Common myeloid progenitor, CD34-positive (primary cell): ENCODE data around the gene WDR18.

Experiments
- CTCF ChIA-PET: fragments of 350-600 bp; sonication (Branson Sonifier 250); formaldehyde crosslinking; loops from one replicate; lab custom pipeline; 2021; ENCODE audit warnings: antibody characterized with exemption; lab: Charles Lee
- POLR2A ChIA-PET: fragments of 350-600 bp; sonication (Branson Sonifier 250); formaldehyde crosslinking; loops from one replicate; lab custom pipeline; 2021; ENCODE audit warnings: antibody characterized with exemption; lab: Charles Lee
- DNase-seq, 3 donors: peaks; one replicate each; pipeline versions ENCODE4 v3.0.0 to v3.0.0-alpha.2; 2013
- H3K27ac ChIP-seq, 2 experiments: 1 replicate in 1 of 2; 2 replicates in 1 of 2; pipeline ENCODE4 v1.7.0; 2013; ENCODE audit warnings: inconsistent platforms in 2 of 2, low read length in 2 of 2, mild to moderate bottlenecking in 2 of 2, low read depth in 1 of 2, moderate library complexity in 1 of 2; ENCODE audit not compliant: severe bottlenecking in 2 of 2, insufficient read depth in 1 of 2, poor library complexity in 1 of 2
- H3K27me3 ChIP-seq, 5 experiments: replicated peaks in 2 of 5; 1 replicate in 3 of 5; 2 replicates in 2 of 5; pipeline versions ENCODE4 v1.6.1 to v1.7.0; 2013; ENCODE audit warnings: low read length in 4 of 5, mild to moderate bottlenecking in 2 of 5, moderate library complexity in 2 of 5, inconsistent platforms in 1 of 5; ENCODE audit not compliant: insufficient read depth in 5 of 5, control insufficient read depth in 4 of 5
- H3K36me3 ChIP-seq, 4 experiments: 1 replicate in 2 of 4; 2 replicates in 2 of 4; pipeline versions ENCODE4 v1.6.1 to v1.7.0; 2013; ENCODE audit warnings: low read length in 3 of 4, control low read depth in 1 of 4, mild to moderate bottlenecking in 1 of 4; ENCODE audit not compliant: control insufficient read depth in 4 of 4, insufficient read depth in 4 of 4
- H3K4me1 ChIP-seq, 4 experiments: 1 replicate in 3 of 4; 2 replicates in 1 of 4; pipeline versions ENCODE4 v1.6.1 to v1.7.1; 2013; ENCODE audit warnings: low read length in 3 of 4, mild to moderate bottlenecking in 3 of 4, control low read depth in 1 of 4, inconsistent platforms in 1 of 4, moderate library complexity in 1 of 4; ENCODE audit not compliant: control insufficient read depth in 4 of 4, insufficient read depth in 4 of 4; ENCODE audit errors: control extremely low read depth in 1 of 4
- H3K4me3 ChIP-seq, 7 experiments: 1 replicate in 4 of 7; 2 replicates in 3 of 7; pipeline versions ENCODE4 v1.5.1 to v1.7.0; 2013; ENCODE audit warnings: mild to moderate bottlenecking in 7 of 7, low read length in 6 of 7, moderate library complexity in 6 of 7, inconsistent platforms in 2 of 7, low read depth in 2 of 7, control low read depth in 1 of 7; ENCODE audit not compliant: insufficient read depth in 4 of 7, control insufficient read depth in 1 of 7; ENCODE audit errors: extremely low read depth in 1 of 7
- H3K9me3 ChIP-seq, 5 experiments: 1 replicate in 4 of 5; 2 replicates in 1 of 5; pipeline versions ENCODE4 v1.6.1 to v1.7.1; 2013; ENCODE audit warnings: low read length in 4 of 5, mild to moderate bottlenecking in 2 of 5, inconsistent platforms in 1 of 5, low read depth in 1 of 5, moderate library complexity in 1 of 5; ENCODE audit not compliant: control insufficient read depth in 4 of 5, insufficient read depth in 2 of 5; ENCODE audit errors: control extremely low read depth in 1 of 5
- WGBS: methylation state at CpG from one replicate; pipeline ENCODE4 v1.1.5; 2013; ENCODE audit not compliant: insufficient coverage; 5-methylcytosine and 5-hydroxymethylcytosine counted together

The WDR18 gene

DNA sequence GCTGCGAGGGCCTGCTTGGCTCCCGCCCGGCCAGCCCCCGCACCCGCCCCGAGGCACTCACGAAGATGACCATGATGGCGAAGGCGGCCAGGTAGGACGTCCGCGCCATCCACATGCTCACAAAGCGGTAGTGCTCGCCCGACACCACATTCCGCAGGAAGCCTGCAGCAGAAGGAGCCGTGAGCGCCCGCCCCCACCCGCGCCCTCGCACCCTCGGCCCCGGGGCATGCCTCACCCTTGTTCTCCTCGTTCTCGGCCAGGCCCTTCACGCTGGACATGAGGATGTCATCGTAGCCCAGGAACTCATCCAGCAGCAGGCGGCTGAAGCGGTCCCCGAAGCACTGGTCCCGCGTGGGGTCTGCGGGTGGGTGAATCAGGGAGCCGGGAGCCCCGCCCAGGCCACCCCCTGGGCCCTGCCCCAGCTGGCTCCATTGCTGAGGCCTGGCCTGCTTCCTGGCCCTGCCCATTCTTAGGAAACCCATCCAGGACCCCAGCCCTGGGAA lies 27.7 kb downstream of the WDR18 start:
- Histone ChIP-seq H3K36me3 (peaks cover 4 to 68% (median 48%) of the 10 kb centered on the region in 4 experiments), H3K27me3 (no peaks in the 10 kb centered on the region), H3K4me1 (peaks cover 0 to 3% (median 1%) of the 10 kb centered on the region in 4 experiments), H3K27ac (no peak overlapping the region), H3K9me3 (no peaks in the 10 kb centered on the region), H3K4me3 (no peak overlapping the region)
- ChIA-PET POLR2A (no interaction called here), CTCF (interaction anchor here (0.5 kb wide), 1 partner anchor 182 kb away, joined by 4 read pairs; no protein-coding TSS in a partner anchor)
- no peak for DNase-seq
- WGBS: 95% methylated on average over 36 of the region's 36 CpGs

DNA sequence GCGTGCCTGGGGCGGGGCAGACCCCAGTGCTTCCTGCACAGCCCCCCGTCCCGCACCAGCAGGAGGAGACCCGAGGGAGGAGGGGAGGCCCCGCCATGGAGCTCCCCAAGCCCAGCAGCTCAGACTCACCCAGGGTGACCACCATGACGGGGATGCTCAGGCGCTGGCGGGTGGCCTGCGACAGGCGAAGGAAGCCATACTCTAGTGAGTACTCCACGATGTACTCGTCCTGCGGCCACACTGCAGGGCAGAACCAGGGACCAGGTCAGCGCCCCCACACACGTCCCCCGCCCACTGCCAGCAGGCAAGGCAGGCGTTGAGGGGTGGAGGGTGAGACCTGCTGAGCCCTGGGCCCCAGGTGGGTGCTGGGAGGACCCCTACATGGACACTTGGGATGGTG lies 28.2 kb downstream of the WDR18 start:
- CTCF ChIA-PET: no interaction called here
- H3K9me3 ChIP-seq: no peaks in the 10 kb centered on the region
- no peak for DNase-seq
- H3K4me3 ChIP-seq: no peak overlapping the region
- POLR2A ChIA-PET: no interaction called here
- peaks cover 4 to 72% (median 48%) of the 10 kb centered on the region in 4 experiments for H3K36me3 ChIP-seq
- over 99% methylated on average over 13 of the region's 18 CpGs for WGBS
- no peaks in the 10 kb centered on the region for H3K27me3 ChIP-seq
- H3K4me1 ChIP-seq: peaks cover 0 to 7% (median 4%) of the 10 kb centered on the region in 4 experiments
- no peak overlapping the region for H3K27ac ChIP-seq

DNA sequence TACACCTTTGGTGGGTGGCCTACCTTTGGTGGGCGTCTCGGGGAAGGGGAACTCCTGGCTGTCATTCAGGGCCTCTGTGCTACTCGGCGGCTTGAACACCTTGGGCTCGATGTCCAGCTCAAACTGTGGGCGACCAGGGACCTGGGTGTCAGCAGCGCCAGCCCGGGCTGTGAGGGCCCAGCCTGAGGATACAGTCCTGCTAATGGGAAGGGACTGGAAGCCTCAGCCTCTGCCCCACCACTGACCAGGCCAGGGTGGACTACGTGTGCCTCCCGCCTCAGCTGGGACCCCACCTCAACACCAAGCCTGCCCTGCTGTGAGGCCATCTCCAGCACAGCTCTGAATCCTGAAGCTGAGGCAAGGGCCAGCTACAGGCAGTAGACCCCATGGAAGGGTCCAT lies 29.1 kb downstream of the WDR18 start:
- no peak overlapping the region for H3K27ac ChIP-seq
- H3K4me1 ChIP-seq: peaks cover 0 to 16% (median 13%) of the 10 kb centered on the region in 4 experiments
- no peaks in the 10 kb centered on the region for H3K9me3 ChIP-seq
- no peak overlapping the region for H3K4me3 ChIP-seq
- WGBS: 96% methylated on average over 2 of the region's 10 CpGs
- CTCF ChIA-PET: interaction anchor here (1.1 kb wide), 1 partner anchor 8 kb away, joined by 3 read pairs; the partner anchor contains the start of gene RNU6-2
- H3K36me3 ChIP-seq: peaks cover 4 to 81% (median 50%) of the 10 kb centered on the region in 4 experiments
- no peaks in the 10 kb centered on the region for H3K27me3 ChIP-seq
- POLR2A ChIA-PET: no interaction called here
- DNase-seq: no peak

DNA sequence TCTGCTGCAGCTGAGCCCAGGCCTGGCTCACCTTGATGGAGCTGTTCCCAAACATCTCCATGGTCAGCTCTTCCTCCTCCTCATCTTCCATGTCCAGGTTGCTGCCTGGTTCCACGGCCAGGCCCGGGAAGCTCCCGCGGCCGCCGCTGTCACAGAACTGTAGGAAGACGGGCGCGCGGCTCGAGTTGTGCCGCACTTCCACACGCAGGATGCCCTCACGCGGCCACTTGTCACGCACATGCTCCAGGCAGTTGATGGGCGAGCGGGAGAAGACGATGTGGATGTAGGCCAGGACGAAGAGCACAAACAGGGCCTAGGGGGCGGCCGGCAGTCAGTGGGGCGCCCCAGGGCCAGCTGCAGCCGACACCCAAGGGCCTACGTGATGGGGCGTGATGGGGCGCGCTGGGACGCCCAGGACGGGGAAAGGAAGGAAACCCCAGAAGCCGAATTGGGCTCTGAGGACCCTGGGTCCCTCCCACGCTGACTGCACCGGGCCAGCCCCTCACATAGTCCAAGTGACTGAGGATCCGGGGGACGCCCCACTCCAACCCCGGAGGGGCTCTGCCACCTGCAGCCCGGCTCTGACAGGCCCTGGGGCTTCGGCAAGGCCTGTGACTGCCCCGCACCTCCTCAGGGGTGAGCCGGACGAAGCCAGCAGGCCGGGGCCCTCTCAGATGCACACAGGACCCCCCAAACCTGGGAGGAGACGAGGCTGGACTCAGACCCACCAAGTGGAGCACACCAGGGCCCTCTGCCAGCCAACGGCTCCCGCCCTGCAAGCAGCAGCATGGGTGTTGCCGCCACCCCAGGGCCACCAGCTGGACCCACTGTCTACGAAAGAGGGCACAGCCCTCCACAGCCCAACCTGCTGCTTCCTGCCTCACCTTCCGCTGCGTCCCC lies 30.3 kb downstream of the WDR18 start:
- DNase-seq: no peak
- Histone ChIP-seq H3K36me3 (peaks cover 4 to 87% (median 42%) of the 10 kb centered on the region in 4 experiments), H3K4me1 (peaks cover 0 to 28% (median 22%) of the 10 kb centered on the region in 4 experiments), H3K4me3 (no peak overlapping the region), H3K27ac (no peak overlapping the region), H3K9me3 (no peaks in the 10 kb centered on the region), H3K27me3 (no peaks in the 10 kb centered on the region)
- WGBS: 94% methylated on average over 48 of the region's 49 CpGs
- ChIA-PET CTCF (interaction anchor here (0.6 to 1.5 kb wide), 2 partner anchors 10 to 18 kb away, joined by 3 to 6 read pairs; no protein-coding TSS in a partner anchor), POLR2A (interaction anchor here (1.0 kb wide), 1 partner anchor 13 kb away, joined by 3 read pairs; no protein-coding TSS in a partner anchor)

DNA sequence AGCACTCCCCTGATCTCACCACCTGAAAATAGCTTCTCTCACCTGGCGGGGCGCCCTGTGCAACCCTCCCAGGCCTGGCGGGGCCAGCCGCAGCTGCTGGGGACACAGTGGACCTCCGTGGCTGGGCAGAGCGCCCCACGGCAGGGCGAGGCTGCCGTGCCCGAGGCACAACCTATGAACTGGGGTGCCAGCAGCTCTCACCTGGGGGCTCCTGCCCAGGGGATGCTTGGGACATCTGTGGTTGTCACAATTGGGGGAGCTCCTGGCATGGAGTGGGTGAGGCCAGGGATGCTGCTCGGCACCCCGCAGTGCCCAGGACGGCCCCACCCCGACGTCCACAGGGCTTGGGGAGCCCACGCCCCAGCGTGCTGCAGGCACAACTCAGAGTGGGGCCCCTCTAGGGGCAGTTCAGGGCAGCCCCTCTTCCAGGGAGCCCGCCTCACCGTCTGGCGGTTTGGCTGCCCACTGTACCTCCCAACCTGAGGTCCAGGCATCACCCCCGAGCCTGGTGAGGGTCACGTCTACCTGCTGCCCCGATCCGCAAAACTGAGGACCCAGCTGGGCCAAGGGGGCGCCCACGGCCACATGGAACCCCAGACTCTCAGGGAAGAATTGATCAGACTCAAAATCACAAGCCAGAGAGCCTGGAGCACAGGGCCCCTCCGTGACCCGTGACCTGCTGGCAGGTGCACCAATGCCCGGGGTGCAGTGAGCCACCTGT lies 31.1 kb downstream of the WDR18 start:
- WGBS: 98% methylated on average over 24 of the region's 29 CpGs
- Histone ChIP-seq H3K27me3 (no peaks in the 10 kb centered on the region), H3K4me1 (peaks cover 0 to 36% (median 30%) of the 10 kb centered on the region in 4 experiments), H3K9me3 (no peaks in the 10 kb centered on the region), H3K27ac (no peak overlapping the region), H3K4me3 (no peak overlapping the region), H3K36me3 (peaks cover 4 to 80% (median 37%) of the 10 kb centered on the region in 4 experiments)
- ChIA-PET CTCF (interaction anchor here (1.5 kb wide), 1 partner anchor 11 kb away, joined by 6 read pairs; no protein-coding TSS in a partner anchor), POLR2A (interaction anchor here (0.6 kb wide), 1 partner anchor 16 kb away, joined by 3 read pairs; no protein-coding TSS in a partner anchor)
- DNase-seq: no peak

DNA sequence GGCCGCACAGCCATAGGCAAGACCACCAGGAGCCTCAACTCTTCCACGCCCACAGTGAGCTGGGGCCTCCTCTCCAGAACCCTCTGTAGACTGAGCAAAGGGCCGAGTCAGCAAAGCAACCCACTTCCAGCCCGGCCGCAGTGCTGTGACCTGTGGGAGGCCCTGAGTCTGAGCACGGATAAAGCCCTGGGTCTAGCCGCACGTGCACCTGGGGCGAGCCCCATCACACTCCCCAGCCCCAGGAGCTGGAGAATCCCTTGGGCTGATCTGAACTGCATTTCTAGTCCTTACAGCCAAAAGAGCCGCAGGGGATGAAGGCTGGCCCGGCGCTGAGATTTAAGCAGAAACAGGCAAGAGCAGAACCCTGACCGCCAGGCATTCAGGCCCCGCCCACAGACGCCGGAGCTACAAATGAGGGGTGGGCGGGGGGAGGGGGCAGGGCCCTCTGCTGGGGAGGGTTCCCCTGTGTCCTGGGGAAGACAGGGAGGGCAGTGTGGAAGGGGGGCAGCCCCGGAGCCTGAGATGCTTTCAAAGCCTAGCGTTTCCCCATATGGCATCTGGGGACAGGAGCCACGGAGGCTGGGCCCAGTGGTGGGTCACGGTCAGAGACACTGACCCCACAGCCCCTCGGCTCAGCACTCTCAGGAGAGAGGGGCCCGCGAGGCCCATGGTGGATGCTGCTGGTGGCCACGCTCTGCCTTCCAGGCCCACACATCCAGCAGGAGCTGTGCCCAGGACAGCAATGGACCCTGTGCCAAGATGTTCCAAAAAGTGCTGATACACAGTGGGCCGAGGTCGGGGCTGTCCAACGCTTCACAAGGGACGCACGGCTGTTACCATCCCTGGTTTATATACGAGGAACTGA lies 31.9 kb downstream of the WDR18 start:
- Histone ChIP-seq H3K27ac (peak overlapping the region in 1 of 2 experiments; percentile 36), H3K9me3 (no peaks in the 10 kb centered on the region), H3K27me3 (no peaks in the 10 kb centered on the region), H3K4me1 (peaks cover 0 to 39% (median 33%) of the 10 kb centered on the region in 4 experiments), H3K4me3 (no peak overlapping the region), H3K36me3 (peaks cover 2 to 72% (median 31%) of the 10 kb centered on the region in 4 experiments)
- DNase-seq: no peak
- CTCF ChIA-PET: interaction anchor here (1.0 to 1.5 kb wide), 3 partner anchors 12 to 92 kb away, joined by 3 to 6 read pairs (median 3); no protein-coding TSS in a partner anchor
- POLR2A ChIA-PET: interaction anchor here (0.6 kb wide), 1 partner anchor 17 kb away, joined by 3 read pairs; no protein-coding TSS in a partner anchor
- 91% methylated on average over 25 of the region's 31 CpGs for WGBS
